ENCODE results near the gene NEDD9. TPM values are rescaled to one million over a fixed set of nuclear protein-coding genes. Genes with fewer than 3 reads are reported as not detected.

The NEDD9 gene
- total RNA-seq, 6 donors from 2014 or later, result 122 to 334 (median 173) TPM

GRCh38 chr6:11209369-11209768 is 23.1 kb downstream of the NEDD9 start:
- Histone ChIP-seq H3K36me3 (peaks cover 11 to 95% (median 65%) of the 10 kb centered on the region in 4 donors), H3K27ac (peak overlapping the region; percentile 58 to 92 (median 86)), H3K27me3 (no peaks in the 10 kb centered on the region), H3K9me3 (no peaks in the 10 kb centered on the region), H3K4me3 (no peak overlapping the region), H3K4me1 (peaks cover 89 to 92% (median 91%) of the 10 kb centered on the region in 4 donors)
- DNase-seq, result no peak
- TF ChIP-seq POLR2AphosphoS5 (IDR thresholded peaks at IDR 0.05) (peak in 1 of 2 donors; percentile 21), EP300 (IDR thresholded peaks at IDR 0.05) (peak in 1 of 4 donors; percentile 19), POLR2A (IDR thresholded peaks at IDR 0.05) (no peak)
- TF ChIP-seq, protein P1, sequence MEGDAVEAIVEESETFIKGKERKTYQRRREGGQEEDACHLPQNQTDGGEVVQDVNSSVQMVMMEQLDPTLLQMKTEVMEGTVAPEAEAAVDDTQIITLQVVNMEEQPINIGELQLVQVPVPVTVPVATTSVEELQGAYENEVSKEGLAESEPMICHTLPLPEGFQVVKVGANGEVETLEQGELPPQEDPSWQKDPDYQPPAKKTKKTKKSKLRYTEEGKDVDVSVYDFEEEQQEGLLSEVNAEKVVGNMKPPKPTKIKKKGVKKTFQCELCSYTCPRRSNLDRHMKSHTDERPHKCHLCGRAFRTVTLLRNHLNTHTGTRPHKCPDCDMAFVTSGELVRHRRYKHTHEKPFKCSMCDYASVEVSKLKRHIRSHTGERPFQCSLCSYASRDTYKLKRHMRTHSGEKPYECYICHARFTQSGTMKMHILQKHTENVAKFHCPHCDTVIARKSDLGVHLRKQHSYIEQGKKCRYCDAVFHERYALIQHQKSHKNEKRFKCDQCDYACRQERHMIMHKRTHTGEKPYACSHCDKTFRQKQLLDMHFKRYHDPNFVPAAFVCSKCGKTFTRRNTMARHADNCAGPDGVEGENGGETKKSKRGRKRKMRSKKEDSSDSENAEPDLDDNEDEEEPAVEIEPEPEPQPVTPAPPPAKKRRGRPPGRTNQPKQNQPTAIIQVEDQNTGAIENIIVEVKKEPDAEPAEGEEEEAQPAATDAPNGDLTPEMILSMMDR (IDR thresholded peaks at IDR 0.05), result no peak
- WGBS, 2 donors, result 49 to 60% methylated on average over 5 of the region's 5 CpGs
- no peak for ATAC-seq (ENCODE audit: low FRiP score in 2 of 2)

- ATAC-seq (ENCODE audit: low FRiP score in 2 of 2), result no peak
- Histone ChIP-seq H3K4me3 (no peak overlapping the region), H3K27me3 (no peaks in the 10 kb centered on the region), H3K9me3 (no peaks in the 10 kb centered on the region), H3K36me3 (peaks cover 11 to 96% (median 65%) of the 10 kb centered on the region in 4 donors), H3K4me1 (peaks cover 84 to 92% (median 89%) of the 10 kb centered on the region in 4 donors), H3K27ac (peak overlapping the region; percentile 68 to 92 (median 86))
- DNase-seq, result no peak
- 56 to 68% methylated on average over 1 of the region's 1 CpG for WGBS, 2 donors
- TF ChIP-seq EP300 (IDR thresholded peaks at IDR 0.05) (no peak), POLR2AphosphoS5 (IDR thresholded peaks at IDR 0.05) (no peak), POLR2A (IDR thresholded peaks at IDR 0.05) (no peak)
- TF ChIP-seq, protein P1 (IDR thresholded peaks at IDR 0.05), result no peak
Observed at GRCh38 chr6:11208854-11209253, 23.6 kb downstream of the NEDD9 start.

DNA sequence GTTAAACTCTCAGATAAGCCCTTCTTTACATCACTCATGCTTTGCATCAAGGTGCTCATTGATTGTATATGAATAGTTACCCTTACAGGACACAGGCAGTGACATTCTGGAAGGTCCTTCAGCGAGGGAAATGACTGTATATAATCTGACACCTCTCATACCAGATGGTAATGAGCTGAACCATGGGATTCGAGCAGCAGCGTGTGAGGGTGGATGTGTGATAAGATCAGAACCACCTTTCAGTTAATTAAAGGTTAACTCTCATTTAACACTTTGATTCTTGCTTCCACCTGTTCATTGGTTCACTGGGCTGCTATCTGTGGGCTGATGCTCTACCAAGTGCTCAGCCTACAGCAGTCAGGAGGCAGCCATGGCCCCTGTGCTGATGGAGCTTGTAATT is 24.2 kb downstream of the NEDD9 start:
- Histone ChIP-seq H3K4me1 (peaks cover 84 to 92% (median 88%) of the 10 kb centered on the region in 4 donors), H3K36me3 (peaks cover 10 to 96% (median 66%) of the 10 kb centered on the region in 4 donors), H3K27ac (peak overlapping the region; percentile 68 to 92 (median 75)), H3K9me3 (no peaks in the 10 kb centered on the region), H3K4me3 (no peak overlapping the region), H3K27me3 (no peaks in the 10 kb centered on the region)
- WGBS, 2 donors, result 50 to 63% methylated on average over 3 of the region's 3 CpGs
- no peak for DNase-seq
- TF ChIP-seq POLR2AphosphoS5 (IDR thresholded peaks at IDR 0.05) (no peak), POLR2A (IDR thresholded peaks at IDR 0.05) (no peak)
- no peak for ATAC-seq (ENCODE audit: low FRiP score in 2 of 2)

- Histone ChIP-seq H3K27ac (peak overlapping the region; percentile 68 to 92 (median 75)), H3K4me3 (no peak overlapping the region), H3K4me1 (peaks cover 84 to 92% (median 87%) of the 10 kb centered on the region in 4 donors), H3K9me3 (no peaks in the 10 kb centered on the region), H3K27me3 (no peaks in the 10 kb centered on the region), H3K36me3 (peaks cover 7 to 96% (median 63%) of the 10 kb centered on the region in 4 donors)
- DNase-seq (peak in 1 of 2 donors; percentile 92), ATAC-seq (ENCODE audit: low FRiP score in 2 of 2) (peak; percentile 87 to 94)
- 54 to 55% methylated on average over 5 of the region's 5 CpGs for WGBS, 2 donors
- TF ChIP-seq EP300 (IDR thresholded peaks at IDR 0.05), result peak; percentile 73 to 99 (median 90)
- TF ChIP-seq, protein P1 (IDR thresholded peaks at IDR 0.05), result no peak
- peak in 1 of 4 donors; percentile 13 for TF ChIP-seq POLR2A (IDR thresholded peaks at IDR 0.05)
- TF ChIP-seq POLR2AphosphoS5 (IDR thresholded peaks at IDR 0.05), result peak; percentile 75 to 99
Observed at GRCh38 chr6:11207199-11207968, 25.1 kb downstream of the NEDD9 start.

DNA sequence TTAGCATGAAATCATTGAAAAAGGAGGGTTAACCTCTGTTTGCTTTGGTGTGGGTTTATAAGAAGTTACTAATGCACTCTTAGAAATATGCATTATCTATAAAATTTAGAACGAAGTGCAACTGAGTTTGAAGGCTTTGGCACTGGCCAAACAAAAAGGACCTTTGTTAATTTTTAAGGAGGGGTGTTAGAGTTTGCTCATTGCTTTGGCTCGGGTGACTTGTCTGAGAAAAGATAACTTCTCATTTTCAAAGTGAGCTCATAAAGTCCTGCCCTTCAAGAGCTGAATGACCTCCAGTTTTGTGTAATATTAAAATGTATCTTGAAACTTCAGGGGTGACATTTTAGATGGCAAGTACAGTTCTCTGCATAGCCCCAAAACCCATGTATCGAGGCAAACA is 25.9 kb downstream of the NEDD9 start:
- DNase-seq, result no peak

More for the DNA sequence above, 25.9 kb downstream of the NEDD9 start:
- H3K27ac ChIP-seq, result peak overlapping the region; percentile 68 to 92 (median 75)
- peaks cover 3 to 95% (median 57%) of the 10 kb centered on the region in 4 donors for H3K36me3 ChIP-seq
- H3K4me1 ChIP-seq, result peaks cover 85 to 92% (median 87%) of the 10 kb centered on the region in 4 donors
- no peaks in the 10 kb centered on the region for H3K27me3 ChIP-seq
- TF ChIP-seq, protein P1 (IDR thresholded peaks at IDR 0.05), result no peak
- no peak for TF ChIP-seq POLR2AphosphoS5 (IDR thresholded peaks at IDR 0.05)
- no peak for TF ChIP-seq EP300 (IDR thresholded peaks at IDR 0.05)
- TF ChIP-seq POLR2A (IDR thresholded peaks at IDR 0.05), result no peak
- H3K9me3 ChIP-seq, result no peaks in the 10 kb centered on the region
- ATAC-seq (ENCODE audit: low FRiP score in 2 of 2), result peak in 1 of 2 donors; percentile 57
- WGBS, 2 donors, result 50% methylated on average over 3 of the region's 3 CpGs
- no peak overlapping the region for H3K4me3 ChIP-seq

Data from upper lobe of left lung (tissue), 6 donors.